WTC11 (cell line): ENCODE results near the gene SRSF4. TPM values are rescaled to one million over a fixed set of nuclear protein-coding genes. Genes with fewer than 3 reads are reported as not detected.

Experiments used
- ATAC-seq: fragments of 200-7000 bp; cut with Tn5 transposase; 2 replicates; pipeline ENCODE4 v1.10.0; 2021; ENCODE audit warnings: mild to moderate bottlenecking, moderate library complexity
- CTCF ChIA-PET: fragments of 300-600 bp; sonication (Branson Sonifier 250); formaldehyde crosslinking; loops from one replicate; lab custom pipeline; 2021; ENCODE audit warnings: antibody characterized with exemption; lab: Charles Lee
- POLR2A ChIA-PET: fragments of 350-600 bp; sonication (Branson Sonifier 250); formaldehyde crosslinking; loops from one replicate; lab custom pipeline; 2021; ENCODE audit warnings: antibody characterized with exemption; lab: Charles Lee
- DNase-seq: peaks from one replicate; pipeline ENCODE4 v3.0.0; 2021; ENCODE audit warnings: low spot score
- H3K27ac Mint-ChIP-seq: 2 replicates; pipeline ENCODE4 v1.8.0; 2021; ENCODE audit warnings: mixed read lengths
- H3K27me3 Mint-ChIP-seq: 2 replicates; pipeline ENCODE4 v1.8.0; 2021; ENCODE audit warnings: low read depth, mild to moderate bottlenecking, moderate library complexity, mixed read lengths
- H3K36me3 Mint-ChIP-seq: 2 replicates; pipeline ENCODE4 v1.8.0; 2021; ENCODE audit warnings: mixed read lengths
- H3K4me1 Mint-ChIP-seq: 2 replicates; pipeline ENCODE4 v1.8.0; 2022; ENCODE audit warnings: mixed read lengths
- H3K4me3 Mint-ChIP-seq: 2 replicates; pipeline ENCODE4 v1.8.0; 2021; ENCODE audit warnings: mild to moderate bottlenecking, moderate library complexity, mixed read lengths
- H3K9me3 Mint-ChIP-seq: 2 replicates; pipeline ENCODE4 v1.8.0; 2021; ENCODE audit warnings: mixed read lengths
- ARID4B ChIP-seq: sonication (generic); formaldehyde crosslinking; IDR thresholded peaks from 2 replicates; pipeline ENCODE4 v1.8.0; 2023; ENCODE audit warnings: missing genetic modification reagents, mild to moderate bottlenecking, borderline replicate concordance
- ATF6 ChIP-seq: sonication (generic); formaldehyde crosslinking; IDR thresholded peaks from 2 replicates; pipeline ENCODE4 v1.8.1; 2023; ENCODE audit warnings: mild to moderate bottlenecking, missing genetic modification reagents
- CREM ChIP-seq: sonication (generic); formaldehyde crosslinking; IDR thresholded peaks from 2 replicates; pipeline ENCODE4 v1.8.1; 2022; ENCODE audit warnings: mild to moderate bottlenecking, missing genetic modification reagents, moderate library complexity
- E2F4 ChIP-seq: sonication (generic); formaldehyde crosslinking; IDR thresholded peaks from 2 replicates; pipeline ENCODE4 v1.8.1; 2022; ENCODE audit warnings: low read depth, mild to moderate bottlenecking, moderate library complexity, missing genetic modification reagents, borderline replicate concordance
- IRF1 ChIP-seq: sonication (generic); formaldehyde crosslinking; IDR thresholded peaks from 2 replicates; pipeline ENCODE4 v1.8.0; 2023; ENCODE audit warnings: missing genetic modification reagents
- IRF2 ChIP-seq: sonication (generic); formaldehyde crosslinking; IDR thresholded peaks from 2 replicates; pipeline ENCODE4 v1.8.0; 2022; ENCODE audit warnings: low read depth, missing genetic modification reagents, borderline replicate concordance
- MLX ChIP-seq: sonication (generic); formaldehyde crosslinking; IDR thresholded peaks from 2 replicates; pipeline ENCODE4 v1.8.1; 2023; ENCODE audit warnings: mild to moderate bottlenecking, missing genetic modification reagents, moderate library complexity
- MXD4 ChIP-seq: fragments of 250-450 bp; sonication (Bioruptor Pico); IDR thresholded peaks from 2 replicates; pipeline ENCODE4 v1.8.0; 2021; ENCODE audit warnings: mild to moderate bottlenecking, moderate library complexity, borderline replicate concordance
- NFATC4 ChIP-seq: fragments of 250-450 bp; sonication (Bioruptor Pico); IDR thresholded peaks from 2 replicates; pipeline ENCODE4 v1.9.0; 2021; ENCODE audit warnings: mild to moderate bottlenecking
- NR1H2 ChIP-seq: sonication (generic); formaldehyde crosslinking; IDR thresholded peaks from 2 replicates; pipeline ENCODE4 v1.9.0; 2021; ENCODE audit warnings: mild to moderate bottlenecking, moderate library complexity, missing genetic modification reagents
- OVOL2 ChIP-seq: fragments of 250-450 bp; sonication (Bioruptor Pico); IDR thresholded peaks from 2 replicates; pipeline ENCODE4 v1.9.0; 2021; ENCODE audit warnings: mild to moderate bottlenecking, borderline replicate concordance
- RELA ChIP-seq: sonication (generic); formaldehyde crosslinking; IDR thresholded peaks from 2 replicates; pipeline ENCODE4 v1.8.1; 2022; ENCODE audit warnings: missing genetic modification reagents, mild to moderate bottlenecking, borderline replicate concordance
- RORB ChIP-seq: fragments of 250-450 bp; sonication (Bioruptor Pico); IDR thresholded peaks from 2 replicates; pipeline ENCODE4 v1.9.0; 2021; ENCODE audit warnings: mild to moderate bottlenecking
- SOX15 ChIP-seq: fragments of 250-450 bp; sonication (Bioruptor Pico); IDR thresholded peaks from 2 replicates; pipeline ENCODE4 v1.9.0; 2021; ENCODE audit warnings: mild to moderate bottlenecking
- USF1 ChIP-seq: sonication (generic); formaldehyde crosslinking; IDR thresholded peaks from 2 replicates; pipeline ENCODE4 v1.8.0; 2022; ENCODE audit warnings: mild to moderate bottlenecking, missing genetic modification reagents
- ZMAT4 ChIP-seq: fragments of 250-450 bp; sonication (Bioruptor Pico); IDR thresholded peaks from 2 replicates; pipeline ENCODE4 v1.9.0; 2021; ENCODE audit warnings: mild to moderate bottlenecking
- ZNF317 ChIP-seq: sonication (generic); formaldehyde crosslinking; IDR thresholded peaks from 2 replicates; pipeline ENCODE4 v1.8.1; 2023; ENCODE audit warnings: low read depth, mild to moderate bottlenecking, moderate library complexity, missing genetic modification reagents, borderline replicate concordance
- ZNF425 ChIP-seq: fragments of 250-450 bp; sonication (Bioruptor Pico); conservative IDR thresholded peaks from 2 replicates; pipeline ENCODE4 v1.9.0; 2021; ENCODE audit warnings: mild to moderate bottlenecking
- ZNF532 ChIP-seq: fragments of 250-450 bp; sonication (Bioruptor Pico); IDR thresholded peaks from 2 replicates; pipeline ENCODE4 v1.9.0; 2021; ENCODE audit warnings: mild to moderate bottlenecking, borderline replicate concordance
- total RNA-seq: library from RNA; stranded (reverse); gene quantifications from 3 replicates; pipeline ENCODE4 v1.2.3, GENCODE V29; 2021

SRSF4 gene
- total RNA-seq, 1 experiment from 2014 or later: 99.9 TPM

GRCh38 chr1:29209173-29209572 is 27.5 kb upstream of the SRSF4 start:
- peak overlapping the region; percentile 6 for H3K27ac Mint-ChIP-seq
- H3K4me1 Mint-ChIP-seq: no peaks in the 10 kb centered on the region
- H3K36me3 Mint-ChIP-seq: peaks cover 34% of the 10 kb centered on the region
- ATAC-seq (no peak), DNase-seq (no peak)
- TF ChIP-seq OVOL2 (CRISPR knock-in tag) (no peak), SOX15 (CRISPR knock-in tag) (no peak), ZNF425 (CRISPR knock-in tag) (no peak), IRF2 (CRISPR knock-in tag) (no peak), NR1H2 (no peak), RORB (no peak), MXD4 (CRISPR knock-in tag) (no peak), ATF6 (no peak), ARID4B (CRISPR knock-in tag) (no peak), MLX (CRISPR knock-in tag) (no peak), NFATC4 (CRISPR knock-in tag) (no peak), ZNF532 (no peak)
- POLR2A ChIA-PET: no interaction called here
- H3K9me3 Mint-ChIP-seq: no peaks in the 10 kb centered on the region
- no peak overlapping the region for H3K4me3 Mint-ChIP-seq
- H3K27me3 Mint-ChIP-seq: no peaks in the 10 kb centered on the region
- CTCF ChIA-PET: no interaction called here

- ATAC-seq (no peak), DNase-seq (no peak)
- Mint-ChIP-seq H3K4me1 (no peaks in the 10 kb centered on the region), H3K27ac (no peak overlapping the region), H3K36me3 (peaks cover 29% of the 10 kb centered on the region), H3K4me3 (no peak overlapping the region), H3K9me3 (no peaks in the 10 kb centered on the region), H3K27me3 (no peaks in the 10 kb centered on the region)
- ChIA-PET CTCF (interaction anchor here (1.5 kb wide), 1 partner anchor 331 kb away, joined by 3 read pairs; no protein-coding TSS in a partner anchor), POLR2A (no interaction called here)
- TF ChIP-seq ZNF317 (CRISPR knock-in tag): no peak
- no peak for TF ChIP-seq E2F4 (CRISPR knock-in tag)
- TF ChIP-seq CREM (CRISPR knock-in tag): no peak
- no peak for TF ChIP-seq IRF1
- TF ChIP-seq RELA (CRISPR knock-in tag): no peak
- no peak for TF ChIP-seq ZMAT4 (CRISPR knock-in tag)
- TF ChIP-seq USF1: no peak
These were observed 26.7 kb upstream of the SRSF4 start for GRCh38 chr1:29208442-29208841.
